ENCODE data around the gene ARHGAP21.

DNA sequence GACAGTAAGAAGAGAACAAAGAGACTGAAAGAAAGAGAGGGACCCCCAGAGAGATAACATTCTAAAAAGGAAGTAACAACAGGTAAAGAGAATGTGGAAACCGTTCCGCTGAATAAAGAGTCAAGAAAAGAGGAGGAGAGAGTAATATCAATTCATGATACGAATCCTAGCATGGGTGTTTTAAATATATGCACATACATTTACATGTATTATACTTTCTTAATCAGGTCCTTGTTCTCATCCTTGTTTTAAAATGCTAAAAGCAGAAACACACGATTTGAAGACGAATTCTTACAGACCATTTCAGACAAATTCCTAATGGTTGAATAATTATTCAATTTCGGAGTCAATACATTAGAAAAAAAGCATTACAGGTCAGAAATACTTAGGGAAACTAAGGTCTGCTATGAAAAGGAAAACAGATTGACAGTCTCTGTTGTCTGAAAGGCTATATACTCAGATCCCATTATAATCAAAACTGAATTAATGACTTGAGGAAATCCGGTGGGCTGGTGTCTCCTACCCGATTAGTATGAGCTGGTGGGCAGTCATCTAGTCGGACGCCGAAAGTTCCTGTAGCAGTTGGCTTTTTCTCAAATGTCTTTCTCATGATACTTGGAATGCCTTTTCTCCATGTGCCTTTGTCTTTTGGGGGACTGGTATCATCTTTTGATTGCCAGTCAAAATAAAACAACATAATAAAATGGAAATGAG, 127.3 kb downstream of the ARHGAP21 start:
- TF ChIP-seq, protein P1, sequence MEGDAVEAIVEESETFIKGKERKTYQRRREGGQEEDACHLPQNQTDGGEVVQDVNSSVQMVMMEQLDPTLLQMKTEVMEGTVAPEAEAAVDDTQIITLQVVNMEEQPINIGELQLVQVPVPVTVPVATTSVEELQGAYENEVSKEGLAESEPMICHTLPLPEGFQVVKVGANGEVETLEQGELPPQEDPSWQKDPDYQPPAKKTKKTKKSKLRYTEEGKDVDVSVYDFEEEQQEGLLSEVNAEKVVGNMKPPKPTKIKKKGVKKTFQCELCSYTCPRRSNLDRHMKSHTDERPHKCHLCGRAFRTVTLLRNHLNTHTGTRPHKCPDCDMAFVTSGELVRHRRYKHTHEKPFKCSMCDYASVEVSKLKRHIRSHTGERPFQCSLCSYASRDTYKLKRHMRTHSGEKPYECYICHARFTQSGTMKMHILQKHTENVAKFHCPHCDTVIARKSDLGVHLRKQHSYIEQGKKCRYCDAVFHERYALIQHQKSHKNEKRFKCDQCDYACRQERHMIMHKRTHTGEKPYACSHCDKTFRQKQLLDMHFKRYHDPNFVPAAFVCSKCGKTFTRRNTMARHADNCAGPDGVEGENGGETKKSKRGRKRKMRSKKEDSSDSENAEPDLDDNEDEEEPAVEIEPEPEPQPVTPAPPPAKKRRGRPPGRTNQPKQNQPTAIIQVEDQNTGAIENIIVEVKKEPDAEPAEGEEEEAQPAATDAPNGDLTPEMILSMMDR (IDR thresholded peaks at IDR 0.05): no peak
- TF ChIP-seq POLR2A (IDR thresholded peaks at IDR 0.05): no peak

Measured in testis (tissue), 2 donors.